Neutrophil (primary cell): ENCODE results near the gene TPSD1.

Experiments
- H3K27ac ChIP-seq: fragments of 200-600 bp; sonication (generic); 2 replicates; pipeline ENCODE4 v1.5.1; 2016; ENCODE audit warnings: mild to moderate bottlenecking, moderate library complexity
- H3K27me3 ChIP-seq: fragments of 200-600 bp; sonication (generic); 2 replicates; pipeline ENCODE4 v1.6.0; 2016; ENCODE audit warnings: mild to moderate bottlenecking
- H3K36me3 ChIP-seq: fragments of 200-600 bp; sonication (generic); 2 replicates; pipeline ENCODE4 v1.5.1; 2017
- H3K4me1 ChIP-seq, 2 experiments: fragments of 200-600 bp in 1 of 2; sonication (generic) in 1 of 2; 1 replicate in 1 of 2; 2 replicates in 1 of 2; pipeline versions ENCODE4 v1.5.1 to v1.6.1; 2013 to 2016; ENCODE audit warnings: low read depth in 1 of 2, low read length in 1 of 2, mild to moderate bottlenecking in 1 of 2, moderate library complexity in 1 of 2; ENCODE audit not compliant: control insufficient read depth in 1 of 2, insufficient read depth in 1 of 2
- H3K4me3 ChIP-seq, 2 experiments: fragments of 200-600 bp in 1 of 2; sonication (generic) in 1 of 2; 1 replicate in 1 of 2; 2 replicates in 1 of 2; pipeline ENCODE4 v1.5.1; 2013 to 2016; ENCODE audit warnings: low read depth in 1 of 2, low read length in 1 of 2, mild to moderate bottlenecking in 1 of 2, moderate library complexity in 1 of 2
- H3K9me3 ChIP-seq: fragments of 200-600 bp; sonication (generic); 2 replicates; pipeline ENCODE4 v1.5.1; 2016
- CTCF ChIP-seq: fragments of 200-600 bp; sonication (generic); IDR thresholded peaks from 2 replicates; pipeline ENCODE4 v1.5.1; 2016; ENCODE audit warnings: antibody characterized with exemption

Gene TPSD1

GRCh38 chr16:1272453-1273198 lies 16.8 kb downstream of the TPSD1 start:
- Histone ChIP-seq H3K4me3 (no peak overlapping the region), H3K4me1 (no peaks in the 10 kb centered on the region), H3K27me3 (peaks cover 32% of the 10 kb centered on the region), H3K9me3 (no peaks in the 10 kb centered on the region), H3K27ac (no peak overlapping the region), H3K36me3 (no peaks in the 10 kb centered on the region)
- TF ChIP-seq CTCF, result no peak

DNA sequence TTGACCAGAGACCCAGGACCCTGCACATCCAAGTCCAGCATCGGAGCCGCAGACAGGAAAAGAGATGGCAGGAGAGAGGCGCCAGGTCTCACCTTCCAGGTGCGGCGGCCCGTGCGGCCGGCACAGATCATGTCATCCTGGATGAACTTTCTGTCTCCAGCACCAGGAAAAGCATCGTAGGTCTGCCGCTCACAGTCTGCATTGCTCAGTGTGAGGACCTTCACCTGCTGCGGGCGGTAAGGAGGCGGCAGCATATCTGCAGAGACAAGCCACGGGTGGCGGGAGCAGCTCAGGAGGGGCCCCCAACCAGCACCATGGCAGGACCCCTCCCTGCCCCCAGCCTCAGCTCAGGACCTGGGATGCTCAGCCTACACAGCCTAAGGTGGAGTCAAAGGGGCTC lies 17.9 kb downstream of the TPSD1 start:
- peaks cover 43% of the 10 kb centered on the region for H3K27me3 ChIP-seq
- H3K4me3 ChIP-seq, result no peak overlapping the region
- H3K27ac ChIP-seq, result no peak overlapping the region
- H3K4me1 ChIP-seq, result no peaks in the 10 kb centered on the region
- no peaks in the 10 kb centered on the region for H3K9me3 ChIP-seq
- H3K36me3 ChIP-seq, result no peaks in the 10 kb centered on the region
- TF ChIP-seq CTCF, result no peak

GRCh38 chr16:1274767-1275166 lies 18.9 kb downstream of the TPSD1 start:
- no peak for TF ChIP-seq CTCF
- Histone ChIP-seq H3K9me3 (no peaks in the 10 kb centered on the region), H3K4me1 (no peaks in the 10 kb centered on the region), H3K27ac (no peak overlapping the region), H3K36me3 (no peaks in the 10 kb centered on the region), H3K27me3 (peaks cover 53% of the 10 kb centered on the region), H3K4me3 (no peak overlapping the region)

- H3K36me3 ChIP-seq, result no peaks in the 10 kb centered on the region
- no peak overlapping the region for H3K27ac ChIP-seq
- no peak overlapping the region for H3K4me3 ChIP-seq
- no peaks in the 10 kb centered on the region for H3K9me3 ChIP-seq
- no peak for TF ChIP-seq CTCF
- H3K4me1 ChIP-seq, result no peaks in the 10 kb centered on the region
- peaks cover 54% of the 10 kb centered on the region for H3K27me3 ChIP-seq
Measured at GRCh38 chr16:1275791-1276579, 20.1 kb downstream of the TPSD1 start.

DNA sequence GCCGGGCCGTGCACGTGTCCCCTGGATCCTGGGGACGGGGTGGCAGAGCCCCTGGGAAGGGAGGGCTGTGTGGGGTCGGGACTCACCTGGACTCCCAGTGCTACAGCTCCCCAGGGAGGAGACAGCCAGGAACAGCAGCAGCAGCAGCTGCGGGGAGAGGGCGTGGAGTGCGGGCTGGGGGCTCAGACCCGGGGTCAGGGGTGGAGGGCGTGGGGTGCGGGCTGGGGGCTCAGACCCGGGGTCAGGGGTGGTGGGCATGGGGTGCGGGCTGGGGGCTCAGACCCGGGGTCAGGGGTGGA lies 20.7 kb downstream of the TPSD1 start:
- no peaks in the 10 kb centered on the region for H3K4me1 ChIP-seq
- no peak overlapping the region for H3K4me3 ChIP-seq
- H3K36me3 ChIP-seq, result no peaks in the 10 kb centered on the region
- H3K27me3 ChIP-seq, result peaks cover 54% of the 10 kb centered on the region
- no peaks in the 10 kb centered on the region for H3K9me3 ChIP-seq
- H3K27ac ChIP-seq, result no peak overlapping the region
- TF ChIP-seq CTCF, result no peak
